Measurements from ENCODE around the gene USF1. TPM values are rescaled to one million over a fixed set of nuclear protein-coding genes. Genes with fewer than 3 reads are reported as not detected.
A peak's percentile ranks its signal among the peaks of the same experiment; 100 is the strongest.

USF1 gene
- total RNA-seq, 1 experiment from 2014 or later: 59.2 TPM

DNA sequence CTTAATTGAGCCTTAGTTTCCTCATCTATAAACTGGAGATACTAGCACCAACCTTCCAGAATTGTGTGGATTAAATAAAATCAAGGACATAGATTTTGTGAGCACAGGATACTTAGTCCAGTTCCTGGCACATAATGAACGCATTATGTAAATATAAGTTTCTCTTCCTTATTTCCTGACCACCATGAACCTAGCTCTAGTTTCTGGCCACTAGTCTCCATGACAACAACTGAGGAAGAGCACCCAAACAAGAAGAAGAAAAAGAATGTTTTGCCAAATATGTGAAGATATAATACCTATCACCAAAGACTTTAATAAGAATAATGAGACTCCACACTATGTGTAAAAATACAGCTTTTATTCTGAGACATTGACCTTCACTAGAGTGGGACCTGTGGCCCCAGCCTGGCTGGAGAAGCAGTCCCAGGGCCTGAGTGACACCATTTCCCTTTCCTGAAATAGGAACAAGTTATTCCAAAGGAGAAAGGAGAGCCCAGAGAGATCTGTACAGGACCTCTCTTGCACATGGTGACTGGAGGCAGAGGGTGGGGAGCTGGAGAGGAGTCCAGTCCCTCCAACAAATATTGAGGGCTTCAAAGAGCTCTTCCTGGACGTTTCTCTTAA lies 940 bp upstream of the USF1 start:
- Histone ChIP-seq H3K4me2 (ENCODE audit: insufficient read depth, insufficient read length, low read length) (peak overlapping the region; percentile 64), H3K18ac (ENCODE audit: insufficient read length, low read depth, low read length) (peak overlapping the region; percentile 79), H2BK15ac (ENCODE audit: low read depth, low read length) (no peak overlapping the region), H3K4ac (ENCODE audit: low read depth, low read length) (no peak overlapping the region), H2AFZ (ENCODE audit: low read length) (no peak overlapping the region), H3K27ac (ENCODE audit: insufficient read length, low read depth, low read length) (peak overlapping the region; percentile 93), H2BK120ac (ENCODE audit: low read depth, low read length, poor library complexity, severe bottlenecking) (no peak overlapping the region), H4K20me1 (ENCODE audit: control insufficient read depth, insufficient read depth, insufficient read length) (no peaks in the 10 kb centered on the region), H4K5ac (ENCODE audit: insufficient read length, low read depth, low read length) (no peak overlapping the region), H2BK20ac (ENCODE audit: low read depth, low read length, poor library complexity, severe bottlenecking) (no peak overlapping the region), H3K23ac (ENCODE audit: insufficient read length, low read depth, low read length) (no peak overlapping the region), H4K8ac (replicated peaks; ENCODE audit: insufficient read length, low read depth, low read length) (no peak overlapping the region), H2BK12ac (ENCODE audit: insufficient read length, low read depth, low read length) (no peak overlapping the region), H3K9me3 (ENCODE audit: control insufficient read depth, low read depth, low read length) (no peaks in the 10 kb centered on the region), H3T11ph (ENCODE audit: low read length) (no peak overlapping the region), H3K23me2 (ENCODE audit: insufficient read length, low read depth, low read length, poor library complexity, severe bottlenecking) (peaks cover 8% of the 10 kb centered on the region), H2BK5ac (ENCODE audit: insufficient read length, low read length) (no peak overlapping the region), H2AK5ac (ENCODE audit: insufficient read length, low read length) (no peak overlapping the region), H3K4me1 (ENCODE audit: insufficient read depth, low read length) (peaks cover 2% of the 10 kb centered on the region; the same call in 1 of the 2 replicates), H3K14ac (ENCODE audit: insufficient read depth, low read length) (no peak overlapping the region), H3K56ac (ENCODE audit: insufficient read length, low read depth, low read length) (peak overlapping the region; percentile 87), H4K91ac (ENCODE audit: insufficient read length, low read depth, low read length) (no peak overlapping the region), H3K79me2 (ENCODE audit: insufficient read depth, low read length) (peaks cover 3% of the 10 kb centered on the region; the same call in 1 of the 2 replicates), H3K27me3 (ENCODE audit: insufficient read depth, low read length) (no peaks in the 10 kb centered on the region; the same call in 1 of the 2 replicates), H3K9ac (ENCODE audit: extremely low read depth, insufficient read length, low read length) (peak overlapping the region; percentile 97), H3K79me1 (ENCODE audit: insufficient read depth, low read depth, low read length, poor library complexity, severe bottlenecking) (no peaks in the 10 kb centered on the region)
- Mint-ChIP-seq H3K27ac (peak overlapping the region in 1 of 3 experiments; percentile 59; a peak in 4 of 7 replicates), H3K27me3 (ENCODE audit: low read depth) (peaks cover 37% of the 10 kb centered on the region), H3K4me1 (peaks cover 15% of the 10 kb centered on the region in 2 experiments), H3K4me3 (peak overlapping the region; percentile 92 to 94), H3K9me3 (peaks cover 12% of the 10 kb centered on the region in 2 experiments), H3K36me3 (ENCODE audit: insufficient read depth in 1 of 3, low read depth in 3 of 3) (peaks cover 15 to 29% (median 24%) of the 10 kb centered on the region in 3 experiments)
- no CpG with 5 or more reads among the region's 2 CpGs for WGBS (ENCODE audit: extremely low coverage, insufficient read length, low lambda C conversion rate)
- no peak for DNase-seq
- no peak for TF ChIP-seq CTCF (conservative IDR thresholded peaks at IDR 0.05)
